Effector memory CD8-positive, alpha-beta T cell (primary cell): ENCODE measurements around the gene CFAP210.
A peak's percentile ranks its signal among the peaks of the same experiment; 100 is the strongest.

Experiments
- ATAC-seq: fragments of 150-1000 bp; cut with Tn5 transposase; replicated peaks from 2 replicates; pipeline ENCODE4 v1.10.0; 2021; ENCODE audit warnings: mild to moderate bottlenecking, moderate library complexity
- DNase-seq, 3 experiments: peaks; one replicate each; pipeline ENCODE4 v3.0.0; 2021
- H3K27ac Mint-ChIP-seq, 2 donors: one replicate each; pipeline ENCODE4 v1.8.0; 2022; ENCODE audit warnings: mild to moderate bottlenecking in 2 of 2, mixed read lengths in 2 of 2, moderate library complexity in 2 of 2
- H3K27me3 Mint-ChIP-seq, 2 donors: one replicate each; pipeline ENCODE4 v1.8.0; 2022; ENCODE audit warnings: mixed read lengths in 2 of 2
- H3K36me3 Mint-ChIP-seq: one replicate; pipeline ENCODE4 v1.8.0; 2022; ENCODE audit warnings: mild to moderate bottlenecking, moderate library complexity, mixed read lengths; ENCODE audit not compliant: insufficient read depth
- H3K4me1 Mint-ChIP-seq, 2 donors: one replicate each; pipeline ENCODE4 v1.8.0; 2022; ENCODE audit warnings: low read depth in 2 of 2, mixed read lengths in 2 of 2
- H3K4me3 Mint-ChIP-seq, 2 donors: one replicate each; pipeline ENCODE4 v1.8.0; 2022; ENCODE audit warnings: mild to moderate bottlenecking in 2 of 2, mixed read lengths in 2 of 2, moderate library complexity in 2 of 2
- H3K9me3 Mint-ChIP-seq, 2 donors: one replicate each; pipeline ENCODE4 v1.8.0; 2022; ENCODE audit warnings: mixed read lengths in 2 of 2

Gene CFAP210

GRCh38 chr2:169658877-169659276 lies 35.3 kb downstream of the CFAP210 start:
- Mint-ChIP-seq H3K9me3 (no peaks in the 10 kb centered on the region), H3K27me3 (peaks cover 7 to 11% of the 10 kb centered on the region in 2 donors), H3K4me3 (no peak overlapping the region), H3K4me1 (no peaks in the 10 kb centered on the region), H3K36me3 (no peaks in the 10 kb centered on the region), H3K27ac (no peak overlapping the region)
- DNase-seq (no peak), ATAC-seq (no peak)

DNA sequence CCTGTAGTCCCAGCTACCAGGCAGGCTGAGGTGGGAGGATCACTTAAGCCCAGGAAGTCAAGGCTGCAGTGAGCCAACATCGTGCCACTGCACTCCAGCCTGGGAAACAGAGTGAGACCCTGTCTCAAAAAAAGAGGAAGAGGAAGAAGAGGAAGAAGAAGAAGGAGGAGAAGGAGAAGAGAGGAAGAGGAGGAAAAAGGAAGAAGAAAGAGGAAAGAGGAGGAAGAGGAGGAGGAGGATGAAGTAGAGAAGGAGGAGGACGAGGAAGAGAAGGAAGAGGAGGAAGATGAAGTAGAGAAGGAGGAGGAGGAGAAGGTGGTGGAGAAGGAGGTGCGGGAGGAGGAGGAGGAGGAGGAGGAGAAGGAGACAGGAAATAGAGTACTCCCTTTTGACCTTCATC lies 38.0 kb downstream of the CFAP210 start:
- no peaks in the 10 kb centered on the region for H3K4me1 Mint-ChIP-seq
- peaks cover 13 to 28% of the 10 kb centered on the region in 2 donors for H3K27me3 Mint-ChIP-seq
- no peak for DNase-seq
- ATAC-seq: no peak
- no peak overlapping the region for H3K4me3 Mint-ChIP-seq
- H3K36me3 Mint-ChIP-seq: no peaks in the 10 kb centered on the region
- no peak overlapping the region for H3K27ac Mint-ChIP-seq
- H3K9me3 Mint-ChIP-seq: no peaks in the 10 kb centered on the region

- Mint-ChIP-seq H3K4me3 (no peak overlapping the region), H3K9me3 (no peaks in the 10 kb centered on the region), H3K36me3 (no peaks in the 10 kb centered on the region), H3K27me3 (peaks cover 11 to 28% of the 10 kb centered on the region in 2 donors), H3K4me1 (no peaks in the 10 kb centered on the region), H3K27ac (no peak overlapping the region)
- DNase-seq (no peak), ATAC-seq (no peak)
Measured at GRCh38 chr2:169653636-169654035, 40.6 kb downstream of the CFAP210 start.

- Mint-ChIP-seq H3K36me3 (no peaks in the 10 kb centered on the region), H3K27me3 (peaks cover 11 to 21% of the 10 kb centered on the region in 2 donors), H3K27ac (no peak overlapping the region), H3K9me3 (no peaks in the 10 kb centered on the region), H3K4me1 (no peaks in the 10 kb centered on the region), H3K4me3 (no peak overlapping the region)
- DNase-seq: no peak
- no peak for ATAC-seq
Measured at GRCh38 chr2:169649278-169649677, 44.9 kb downstream of the CFAP210 start.

DNA sequence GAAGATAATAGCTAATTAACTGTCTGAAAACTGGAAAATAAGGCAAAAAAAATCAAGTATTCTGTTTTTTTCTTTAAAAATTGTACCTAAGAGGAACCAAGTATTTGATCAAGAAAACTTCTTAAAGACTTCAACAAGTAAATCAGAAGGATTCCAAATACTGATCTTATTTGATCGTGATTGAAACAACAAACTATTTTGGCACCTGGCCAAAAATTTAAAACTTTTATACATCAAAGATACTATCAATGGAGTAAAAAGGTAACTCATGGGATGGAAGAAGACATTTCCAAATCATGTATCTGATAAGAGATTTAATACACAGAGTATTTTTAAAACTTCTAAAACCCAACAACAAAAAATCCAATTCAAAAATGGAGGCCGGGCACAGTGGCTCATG lies 46.7 kb downstream of the CFAP210 start:
- Mint-ChIP-seq H3K9me3 (no peaks in the 10 kb centered on the region), H3K27ac (no peak overlapping the region), H3K36me3 (no peaks in the 10 kb centered on the region), H3K4me3 (no peak overlapping the region), H3K4me1 (no peaks in the 10 kb centered on the region), H3K27me3 (peaks cover 0 to 7% of the 10 kb centered on the region in 2 donors)
- DNase-seq (no peak), ATAC-seq (no peak)

DNA sequence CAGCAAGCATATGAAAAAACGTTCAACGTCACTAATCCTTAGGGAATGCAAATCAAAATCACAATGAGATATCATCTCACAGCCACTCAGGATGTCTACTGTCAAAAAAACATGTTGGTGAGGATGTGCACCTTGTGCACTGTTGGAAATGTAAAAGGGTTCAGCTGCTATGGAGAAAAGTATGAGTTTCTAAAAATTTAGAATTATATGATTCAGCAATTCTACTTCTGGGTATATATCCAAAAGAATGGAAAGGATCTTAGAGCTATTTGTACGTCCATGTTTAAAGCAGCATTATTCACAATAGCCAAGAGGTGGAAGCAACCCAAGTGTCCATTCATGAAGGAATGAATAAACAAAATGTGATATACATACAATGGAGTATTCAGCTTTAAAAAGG lies 50.0 kb downstream of the CFAP210 start:
- no peak overlapping the region for H3K4me3 Mint-ChIP-seq
- H3K27ac Mint-ChIP-seq: no peak overlapping the region
- ATAC-seq (no peak), DNase-seq (no peak)
- H3K36me3 Mint-ChIP-seq: peaks cover 3% of the 10 kb centered on the region
- no peaks in the 10 kb centered on the region for H3K27me3 Mint-ChIP-seq
- no peaks in the 10 kb centered on the region for H3K9me3 Mint-ChIP-seq
- H3K4me1 Mint-ChIP-seq: no peaks in the 10 kb centered on the region

DNA sequence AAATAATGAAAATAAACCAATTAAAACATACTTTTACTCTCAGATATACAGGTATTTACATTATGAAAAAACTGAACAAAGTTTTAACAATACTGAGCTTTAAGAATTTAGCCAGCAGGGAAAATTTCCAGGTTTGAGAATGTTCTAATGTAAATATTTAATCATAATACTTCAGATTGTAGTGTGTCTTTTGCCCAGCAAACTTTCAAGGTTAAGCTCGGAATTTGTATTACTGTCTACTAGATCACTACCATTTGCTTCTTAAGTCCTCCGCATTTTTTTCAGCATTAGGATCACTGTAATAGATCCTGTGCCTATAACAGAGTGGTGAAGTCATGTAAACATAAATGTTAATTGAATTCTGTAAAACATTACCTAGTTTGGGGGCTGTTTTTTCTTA lies 52.7 kb downstream of the CFAP210 start:
- H3K4me1 Mint-ChIP-seq: no peaks in the 10 kb centered on the region

DNA sequence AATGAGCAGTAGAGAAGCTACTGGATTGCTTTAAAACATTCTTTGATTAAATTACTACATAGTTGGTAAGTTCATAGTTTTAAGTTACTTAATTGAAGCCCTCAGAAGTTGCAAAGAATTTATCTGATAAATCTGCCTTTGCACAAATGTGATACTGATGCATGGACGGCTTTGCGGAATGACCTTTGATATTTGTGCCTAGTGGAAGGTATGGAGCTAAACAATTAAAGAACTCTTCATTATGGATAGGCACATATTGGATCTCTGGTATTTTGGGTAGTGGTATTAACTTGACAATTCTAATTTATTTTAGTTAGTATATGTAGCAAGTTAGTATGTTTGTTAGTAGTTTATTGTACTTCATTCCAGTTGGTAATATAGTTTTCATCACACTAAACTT lies 54.1 kb downstream of the CFAP210 start:
- H3K9me3 Mint-ChIP-seq: no peaks in the 10 kb centered on the region
- ATAC-seq (no peak), DNase-seq (no peak)
- H3K4me1 Mint-ChIP-seq: no peaks in the 10 kb centered on the region
- no peaks in the 10 kb centered on the region for H3K27me3 Mint-ChIP-seq
- peaks cover 3% of the 10 kb centered on the region for H3K36me3 Mint-ChIP-seq
- H3K27ac Mint-ChIP-seq: no peak overlapping the region
- H3K4me3 Mint-ChIP-seq: no peak overlapping the region

More for the DNA sequence above, 52.7 kb downstream of the CFAP210 start:
- DNase-seq: no peak
- no peaks in the 10 kb centered on the region for H3K27me3 Mint-ChIP-seq
- H3K27ac Mint-ChIP-seq: no peak overlapping the region
- ATAC-seq: no peak
- H3K4me3 Mint-ChIP-seq: no peak overlapping the region
- H3K9me3 Mint-ChIP-seq: no peaks in the 10 kb centered on the region
- peaks cover 3% of the 10 kb centered on the region for H3K36me3 Mint-ChIP-seq

DNA sequence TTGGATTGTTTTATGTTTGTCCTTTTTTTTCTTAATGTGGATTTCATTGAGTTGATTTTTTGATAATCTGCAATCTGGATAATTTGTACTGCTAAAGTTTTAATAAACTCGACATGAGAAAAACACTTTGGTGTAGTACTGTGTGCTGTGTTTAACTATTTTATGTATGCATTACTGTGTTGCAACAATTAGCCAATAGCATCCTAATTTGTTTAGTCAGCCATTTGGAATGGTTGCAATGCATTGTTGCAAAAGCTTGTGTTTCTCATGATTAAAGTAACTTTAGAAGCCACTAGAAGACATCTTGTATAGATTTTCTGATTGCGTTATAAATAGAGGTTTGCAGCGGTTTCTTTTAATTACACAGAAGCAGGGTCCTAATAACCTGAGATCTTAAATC lies 56.6 kb downstream of the CFAP210 start:
- no peak for ATAC-seq
- H3K4me1 Mint-ChIP-seq: no peaks in the 10 kb centered on the region
- no peaks in the 10 kb centered on the region for H3K27me3 Mint-ChIP-seq
- no peak overlapping the region for H3K4me3 Mint-ChIP-seq
- H3K36me3 Mint-ChIP-seq: peaks cover 8% of the 10 kb centered on the region
- no peak for DNase-seq
- no peak overlapping the region for H3K27ac Mint-ChIP-seq
- no peaks in the 10 kb centered on the region for H3K9me3 Mint-ChIP-seq

DNA sequence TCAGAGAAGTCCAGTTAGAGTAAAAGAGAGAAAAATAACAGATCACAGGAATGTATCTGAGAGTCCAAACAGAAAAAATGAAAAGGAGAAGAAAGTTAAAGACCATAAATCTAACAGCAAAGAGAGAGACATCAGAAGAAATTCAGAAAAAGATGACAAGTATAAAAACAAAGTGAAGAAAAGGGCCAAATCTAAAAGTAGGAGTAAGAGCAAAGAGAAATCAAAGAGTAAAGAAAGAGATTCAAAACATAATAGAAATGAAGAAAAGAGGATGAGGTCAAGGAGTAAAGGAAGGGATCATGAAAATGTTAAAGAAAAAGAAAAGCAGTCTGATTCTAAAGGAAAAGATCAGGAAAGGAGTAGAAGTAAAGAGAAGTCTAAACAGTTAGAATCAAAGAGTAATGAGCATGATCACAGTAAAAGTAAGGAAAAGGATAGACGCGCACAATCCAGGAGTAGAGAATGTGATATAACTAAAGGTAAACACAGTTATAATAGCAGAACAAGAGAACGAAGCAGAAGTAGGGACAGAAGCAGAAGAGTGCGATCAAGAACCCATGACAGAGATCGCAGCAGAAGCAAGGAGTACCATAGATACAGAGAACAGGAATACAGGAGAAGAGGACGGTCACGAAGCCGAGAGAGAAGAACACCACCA lies 57.6 kb downstream of the CFAP210 start:
- Mint-ChIP-seq H3K36me3 (peaks cover 17% of the 10 kb centered on the region), H3K27ac (no peak overlapping the region), H3K9me3 (no peaks in the 10 kb centered on the region), H3K4me1 (no peaks in the 10 kb centered on the region), H3K4me3 (no peak overlapping the region), H3K27me3 (no peaks in the 10 kb centered on the region)
- ATAC-seq (no peak), DNase-seq (no peak)

DNA sequence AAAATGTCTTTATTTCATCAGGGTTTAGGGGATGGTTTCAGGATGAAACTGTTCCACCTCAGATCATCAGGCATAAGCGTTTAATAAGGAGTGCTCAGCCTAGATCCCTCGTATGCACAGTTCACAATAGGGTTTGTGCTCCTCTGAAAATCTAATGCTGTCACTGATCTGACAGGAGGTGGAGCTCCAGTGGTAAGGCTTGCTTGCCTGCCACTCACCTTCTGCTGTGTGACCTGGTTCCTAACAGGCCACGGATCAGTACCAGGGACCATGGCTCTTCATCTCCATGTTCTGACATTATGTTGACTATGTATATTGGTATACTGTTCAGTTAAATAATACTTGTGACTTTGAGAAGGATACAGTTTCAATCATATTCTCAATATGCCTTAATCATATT lies 68.4 kb downstream of the CFAP210 start:
- DNase-seq (no peak), ATAC-seq (no peak)
- Mint-ChIP-seq H3K36me3 (peaks cover 55% of the 10 kb centered on the region), H3K4me3 (no peak overlapping the region), H3K27me3 (no peaks in the 10 kb centered on the region), H3K9me3 (no peaks in the 10 kb centered on the region), H3K27ac (no peak overlapping the region), H3K4me1 (peaks cover 7 to 16% of the 10 kb centered on the region in 2 donors)

GRCh38 chr2:169623235-169623634 lies 71.0 kb downstream of the CFAP210 start:
- Mint-ChIP-seq H3K9me3 (no peaks in the 10 kb centered on the region), H3K27me3 (no peaks in the 10 kb centered on the region), H3K36me3 (peaks cover 61% of the 10 kb centered on the region), H3K4me3 (no peak overlapping the region), H3K4me1 (peaks cover 25 to 26% of the 10 kb centered on the region in 2 donors), H3K27ac (peak overlapping the region; percentile 45 to 74)
- DNase-seq (no peak), ATAC-seq (no peak)

- no peak overlapping the region for H3K4me3 Mint-ChIP-seq
- H3K4me1 Mint-ChIP-seq: peaks cover 25 to 39% of the 10 kb centered on the region in 2 donors
- peak overlapping the region in 1 of 2 donors; percentile 42 for H3K27ac Mint-ChIP-seq
- no peaks in the 10 kb centered on the region for H3K27me3 Mint-ChIP-seq
- ATAC-seq (no peak), DNase-seq (no peak)
- no peaks in the 10 kb centered on the region for H3K9me3 Mint-ChIP-seq
- peaks cover 64% of the 10 kb centered on the region for H3K36me3 Mint-ChIP-seq
Measured at GRCh38 chr2:169620509-169620908, 73.7 kb downstream of the CFAP210 start.

- Mint-ChIP-seq H3K27me3 (no peaks in the 10 kb centered on the region), H3K4me3 (no peak overlapping the region), H3K36me3 (peaks cover 67% of the 10 kb centered on the region), H3K4me1 (peaks cover 25 to 39% of the 10 kb centered on the region in 2 donors), H3K27ac (peak overlapping the region in 1 of 2 donors; percentile 42), H3K9me3 (no peaks in the 10 kb centered on the region)
- no peak for DNase-seq
- ATAC-seq: no peak
Measured at GRCh38 chr2:169619946-169620345, 74.3 kb downstream of the CFAP210 start.
